ENCODE measurements around the gene HNRNPH2.

The HNRNPH2 gene

GRCh38 chrX:101394372-101394771 is 13.7 kb upstream of the HNRNPH2 start:
- in situ Hi-C loops (cut with MboI; ENCODE audit: low sequenced_read_pairs) = no loop called here

DNA sequence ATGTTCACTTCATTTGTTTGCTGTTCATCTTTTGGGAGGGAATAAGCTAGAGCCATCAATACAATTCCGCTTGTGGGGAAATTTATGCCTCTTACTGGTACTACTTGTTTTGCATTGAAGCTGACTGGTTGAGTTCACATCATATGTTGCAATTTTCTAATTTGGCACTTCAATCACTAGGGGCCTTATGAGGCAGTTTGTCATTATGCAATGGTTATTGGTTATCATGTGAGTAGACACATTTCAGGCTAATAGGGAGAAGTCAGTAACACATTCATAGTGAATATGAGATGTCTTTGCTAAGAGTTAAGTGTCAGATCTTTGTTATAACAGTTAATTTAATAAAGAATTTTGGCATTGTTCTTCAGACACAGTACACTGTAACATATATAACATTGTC is 12.2 kb upstream of the HNRNPH2 start:
- in situ Hi-C loops (cut with MboI; ENCODE audit: low sequenced_read_pairs) = no loop called here

- in situ Hi-C loops (cut with MboI; ENCODE audit: low sequenced_read_pairs) = no loop called here
Measured at GRCh38 chrX:101397779-101398178, 10.2 kb upstream of the HNRNPH2 start.

DNA sequence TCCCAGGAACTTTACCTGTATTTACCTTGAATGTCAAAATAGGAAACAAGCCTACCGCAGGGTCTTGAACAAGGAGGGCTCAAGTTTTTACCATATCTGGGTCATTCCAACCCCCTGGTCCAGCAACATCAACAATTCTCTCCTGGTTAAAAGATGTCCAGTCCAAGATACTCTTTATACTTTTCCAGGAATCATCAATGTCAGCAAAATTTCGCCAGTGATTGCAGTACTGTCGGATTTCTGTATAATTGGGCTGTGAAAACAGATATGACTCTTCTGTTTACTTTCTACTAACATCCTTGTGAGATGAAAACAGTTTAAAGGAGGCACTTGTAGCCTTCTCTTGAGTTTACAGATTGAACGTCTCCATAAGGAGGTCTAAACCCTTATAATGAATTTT is 9.3 kb upstream of the HNRNPH2 start:
- in situ Hi-C loops (cut with MboI; ENCODE audit: low sequenced_read_pairs) = no loop called here

GRCh38 chrX:101399825-101400224 is 8.2 kb upstream of the HNRNPH2 start:
- in situ Hi-C loops (cut with MboI; ENCODE audit: low sequenced_read_pairs) = no loop called here

- in situ Hi-C loops (cut with MboI; ENCODE audit: low sequenced_read_pairs) = no loop called here
Measured at GRCh38 chrX:101407167-101407747, 765 bp upstream of the HNRNPH2 start.

DNA sequence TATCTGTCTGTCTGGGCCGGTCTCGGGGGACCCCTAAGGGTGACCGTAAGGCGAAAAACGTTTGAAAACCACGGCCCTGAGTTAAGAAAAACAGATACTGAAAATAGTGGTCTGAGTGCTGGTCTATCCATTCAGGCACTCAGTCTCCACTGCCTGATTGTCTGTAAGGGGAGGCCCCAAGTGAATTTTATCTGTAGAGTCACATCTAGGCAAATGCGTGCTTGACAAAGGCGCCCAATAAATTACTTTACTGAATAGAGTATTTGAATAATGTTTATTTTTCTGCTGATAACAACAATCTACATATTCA is 465 bp downstream of the HNRNPH2 start:
- in situ Hi-C loops (cut with MboI; ENCODE audit: low sequenced_read_pairs) = no loop called here

DNA sequence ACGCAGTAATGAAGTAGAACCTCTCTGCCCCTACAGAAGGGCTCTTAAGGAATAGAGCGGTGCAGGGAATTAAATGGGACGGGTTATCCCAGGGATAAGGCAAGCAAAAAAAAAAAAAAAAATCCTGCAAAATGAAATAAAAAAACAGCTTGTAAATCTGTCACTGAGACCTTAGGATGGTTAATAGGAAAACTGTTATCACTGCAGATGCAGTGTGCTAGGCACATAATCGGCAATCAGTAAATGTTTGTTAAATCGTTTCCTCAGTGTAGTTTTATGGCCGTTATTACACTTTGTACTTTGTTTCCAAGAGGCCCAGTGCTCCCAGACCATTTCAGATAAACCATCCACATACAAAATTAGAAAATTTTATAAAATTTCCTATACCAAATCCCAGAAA is 1.0 kb downstream of the HNRNPH2 start:
- in situ Hi-C loops (cut with MboI; ENCODE audit: low sequenced_read_pairs) = no loop called here

DNA sequence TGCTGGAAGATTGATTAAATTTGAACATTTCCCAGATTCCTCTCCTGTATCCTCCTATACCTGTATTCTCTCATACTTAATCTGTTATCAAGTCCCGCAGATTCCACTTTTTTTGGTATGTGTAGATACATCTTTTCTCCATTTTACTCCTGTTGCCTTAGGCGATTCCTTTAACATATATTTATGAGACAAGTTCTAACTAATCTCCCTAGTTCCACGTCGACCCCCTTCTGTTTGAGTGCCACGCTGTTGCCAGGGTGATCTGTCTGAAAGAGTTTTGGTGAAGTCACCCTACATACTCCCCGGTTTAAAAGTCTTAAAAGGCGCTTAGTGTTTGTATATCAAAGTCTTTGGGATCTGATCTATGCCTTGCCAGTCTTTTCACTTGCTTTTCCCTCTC is 2.4 kb downstream of the HNRNPH2 start:
- in situ Hi-C loops (cut with MboI; ENCODE audit: low sequenced_read_pairs) = no loop called here

DNA sequence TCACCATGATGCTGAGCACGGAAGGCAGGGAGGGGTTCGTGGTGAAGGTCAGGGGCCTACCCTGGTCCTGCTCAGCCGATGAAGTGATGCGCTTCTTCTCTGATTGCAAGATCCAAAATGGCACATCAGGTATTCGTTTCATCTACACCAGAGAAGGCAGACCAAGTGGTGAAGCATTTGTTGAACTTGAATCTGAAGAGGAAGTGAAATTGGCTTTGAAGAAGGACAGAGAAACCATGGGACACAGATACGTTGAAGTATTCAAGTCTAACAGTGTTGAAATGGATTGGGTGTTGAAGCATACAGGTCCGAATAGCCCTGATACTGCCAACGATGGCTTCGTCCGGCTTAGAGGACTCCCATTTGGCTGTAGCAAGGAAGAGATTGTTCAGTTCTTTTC is 4.0 kb downstream of the HNRNPH2 start:
- in situ Hi-C loops (cut with MboI; ENCODE audit: low sequenced_read_pairs) = no loop called here

GRCh38 chrX:101415180-101416145 is 7.4 kb downstream of the HNRNPH2 start:
- in situ Hi-C loops (cut with MboI; ENCODE audit: low sequenced_read_pairs) = no loop called here

DNA sequence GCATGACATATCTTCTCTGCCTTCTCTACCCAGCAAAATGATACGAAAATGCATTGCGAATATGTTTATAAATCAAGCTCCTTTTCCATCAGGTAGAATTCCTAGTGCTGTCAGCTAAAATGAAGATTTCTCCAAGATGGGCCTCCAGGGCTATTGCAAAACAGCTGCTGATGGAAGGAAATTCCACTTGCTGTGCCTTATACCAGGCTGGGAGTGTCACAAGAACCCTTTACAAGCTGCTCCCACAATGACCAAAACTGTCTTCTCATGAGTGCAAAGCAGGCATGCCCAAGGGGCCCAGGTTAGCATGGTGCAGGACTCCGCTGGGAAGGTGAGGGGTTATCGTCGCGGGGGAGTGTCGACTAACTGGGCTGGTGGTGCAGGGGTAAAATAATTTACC is 8.7 kb downstream of the HNRNPH2 start:
- in situ Hi-C loops (cut with MboI; ENCODE audit: low sequenced_read_pairs) = no loop called here

DNA sequence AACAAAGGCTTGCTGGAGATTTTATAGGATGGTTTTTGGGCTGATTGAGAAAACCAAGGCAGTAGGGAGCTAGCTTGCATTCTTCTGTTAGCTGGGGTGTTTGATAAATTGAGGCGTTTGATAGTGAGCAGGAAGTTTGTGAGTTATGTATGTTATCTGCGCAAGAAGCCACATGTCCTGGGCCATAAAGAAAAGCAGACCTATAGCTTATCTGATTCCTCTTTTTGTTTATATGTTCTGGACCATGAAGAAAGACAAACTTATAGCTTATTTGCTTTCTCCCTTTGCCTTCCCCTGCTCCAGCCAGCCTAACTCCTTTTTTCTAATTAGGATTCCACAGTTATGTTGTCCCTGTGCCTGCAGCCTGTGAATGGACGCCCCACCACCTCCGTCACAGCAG is 9.2 kb downstream of the HNRNPH2 start:
- in situ Hi-C loops (cut with MboI; ENCODE audit: low sequenced_read_pairs) = no loop called here

GRCh38 chrX:101417981-101418841 is 10.2 kb downstream of the HNRNPH2 start:
- in situ Hi-C loops (cut with MboI; ENCODE audit: low sequenced_read_pairs) = no loop called here

DNA sequence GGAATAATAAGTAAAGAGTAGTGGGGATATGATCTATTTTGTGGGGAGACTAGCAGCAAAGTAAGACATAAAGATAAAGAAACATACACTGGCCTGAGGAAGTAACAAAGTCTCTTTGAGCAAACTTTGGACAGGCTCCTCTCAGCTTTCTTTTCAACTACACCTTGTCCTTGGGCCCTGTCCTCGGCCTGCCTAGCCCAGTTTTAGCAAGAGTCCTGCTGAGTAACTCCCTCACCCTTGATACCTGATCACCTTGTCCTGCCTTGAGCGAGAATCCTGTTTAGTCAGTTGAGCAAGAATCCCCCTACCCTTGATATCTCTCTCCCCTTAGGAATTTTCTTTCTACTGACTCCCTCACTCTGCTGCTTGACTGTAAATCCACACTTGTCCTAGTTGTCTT is 11.5 kb downstream of the HNRNPH2 start:
- in situ Hi-C loops (cut with MboI; ENCODE audit: low sequenced_read_pairs) = no loop called here

- in situ Hi-C loops (cut with MboI; ENCODE audit: low sequenced_read_pairs) = no loop called here
Measured at GRCh38 chrX:101427954-101428353, 19.9 kb downstream of the HNRNPH2 start.

GRCh38 chrX:101429934-101430333 is 21.9 kb downstream of the HNRNPH2 start:
- in situ Hi-C loops (cut with MboI; ENCODE audit: low sequenced_read_pairs) = no loop called here

- in situ Hi-C loops (cut with MboI; ENCODE audit: low sequenced_read_pairs) = no loop called here
Measured at GRCh38 chrX:101430457-101431078, 22.5 kb downstream of the HNRNPH2 start.

DNA sequence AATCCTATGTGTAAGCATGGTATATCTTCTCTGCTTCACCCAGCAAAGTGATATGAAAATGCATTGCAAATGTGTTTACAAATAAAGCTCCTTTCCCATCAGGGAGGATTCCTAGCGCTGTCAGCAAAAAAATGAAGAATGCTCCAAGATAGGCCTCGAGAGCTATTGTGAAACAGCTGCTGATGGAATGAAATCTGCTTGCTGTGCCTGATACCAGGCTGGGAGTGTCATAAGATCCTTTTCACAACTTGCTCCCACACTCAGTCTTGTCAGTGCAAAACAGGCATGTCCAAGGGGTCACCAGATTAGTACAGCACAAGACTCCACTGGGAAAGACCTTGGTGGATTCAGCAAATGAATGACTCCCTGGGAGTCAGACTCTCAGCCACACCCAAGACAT is 34.1 kb downstream of the HNRNPH2 start:
- in situ Hi-C loops (cut with MboI; ENCODE audit: low sequenced_read_pairs) = no loop called here

- in situ Hi-C loops (cut with MboI; ENCODE audit: low sequenced_read_pairs) = no loop called here
Measured at GRCh38 chrX:101449279-101449678, 41.3 kb downstream of the HNRNPH2 start.

DNA sequence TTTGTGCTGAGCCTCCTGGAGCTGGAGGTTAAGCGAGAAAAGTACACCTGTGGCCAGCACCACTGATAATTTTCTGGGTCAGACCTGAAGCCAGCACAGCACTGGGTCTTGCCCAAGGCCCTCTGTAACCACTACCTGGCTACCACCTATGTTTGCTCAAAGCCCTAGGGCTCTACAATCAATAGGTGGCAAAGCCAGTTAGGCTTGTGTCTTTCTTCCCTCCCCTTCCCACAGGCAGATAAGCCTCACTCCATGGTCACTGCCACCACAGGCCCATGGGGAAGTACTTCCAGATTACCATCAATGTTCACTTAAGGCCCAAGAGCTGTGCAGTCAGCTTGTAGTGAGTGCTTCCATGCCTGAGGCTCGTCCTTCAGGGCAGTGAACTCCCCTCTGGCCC is 42.1 kb downstream of the HNRNPH2 start:
- in situ Hi-C loops (cut with MboI; ENCODE audit: low sequenced_read_pairs) = no loop called here
